Panc1 (cell line): Measurements from ENCODE around the gene CIPC.

Experiments
- CTCF ChIP-seq: fragments of 450-650 bp; IDR thresholded peaks from 2 replicates; pipeline ENCODE4 v1.5.1; 2017; ENCODE audit warnings: mild to moderate bottlenecking
- SIN3A ChIP-seq: IDR thresholded peaks from 2 replicates; pipeline ENCODE4 v1.6.1; 2012; ENCODE audit warnings: low read depth, mild to moderate bottlenecking, low read length, moderate library complexity, borderline replicate concordance; ENCODE audit not compliant: insufficient read depth

GRCh38 chr14:77097006-77097699 lies 905 bp upstream of the CIPC start:
- TF ChIP-seq CTCF (no peak), SIN3A (no peak)
